ENCODE data around the gene ARMC9.

Gene ARMC9

DNA sequence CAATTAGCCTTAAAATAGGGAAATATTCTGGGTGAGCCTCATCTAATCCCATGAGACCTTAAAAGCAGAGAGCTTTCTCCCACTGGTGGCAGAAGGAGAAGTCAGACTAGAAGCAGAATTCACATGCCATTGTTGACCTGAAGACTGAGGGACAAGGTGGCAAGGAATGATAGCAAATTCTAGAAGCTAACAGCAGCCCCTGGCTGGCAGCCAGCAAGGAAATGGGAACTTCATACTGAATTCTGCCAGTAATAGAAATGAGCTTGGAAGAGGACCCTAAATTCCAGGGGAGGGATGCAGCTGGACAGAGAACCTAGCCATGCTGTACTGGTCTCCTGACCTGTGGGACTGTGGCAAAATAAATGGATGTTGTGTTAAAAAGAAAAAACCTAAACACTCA lies 216.6 kb downstream of the ARMC9 start:
- no peak overlapping the region for H3K4me3 ChIP-seq (replicated peaks; ENCODE audit: low read depth, low read length)
- DNase-seq (ENCODE audit: low read depth): no peak
- TF ChIP-seq, protein P1, sequence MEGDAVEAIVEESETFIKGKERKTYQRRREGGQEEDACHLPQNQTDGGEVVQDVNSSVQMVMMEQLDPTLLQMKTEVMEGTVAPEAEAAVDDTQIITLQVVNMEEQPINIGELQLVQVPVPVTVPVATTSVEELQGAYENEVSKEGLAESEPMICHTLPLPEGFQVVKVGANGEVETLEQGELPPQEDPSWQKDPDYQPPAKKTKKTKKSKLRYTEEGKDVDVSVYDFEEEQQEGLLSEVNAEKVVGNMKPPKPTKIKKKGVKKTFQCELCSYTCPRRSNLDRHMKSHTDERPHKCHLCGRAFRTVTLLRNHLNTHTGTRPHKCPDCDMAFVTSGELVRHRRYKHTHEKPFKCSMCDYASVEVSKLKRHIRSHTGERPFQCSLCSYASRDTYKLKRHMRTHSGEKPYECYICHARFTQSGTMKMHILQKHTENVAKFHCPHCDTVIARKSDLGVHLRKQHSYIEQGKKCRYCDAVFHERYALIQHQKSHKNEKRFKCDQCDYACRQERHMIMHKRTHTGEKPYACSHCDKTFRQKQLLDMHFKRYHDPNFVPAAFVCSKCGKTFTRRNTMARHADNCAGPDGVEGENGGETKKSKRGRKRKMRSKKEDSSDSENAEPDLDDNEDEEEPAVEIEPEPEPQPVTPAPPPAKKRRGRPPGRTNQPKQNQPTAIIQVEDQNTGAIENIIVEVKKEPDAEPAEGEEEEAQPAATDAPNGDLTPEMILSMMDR (IDR thresholded peaks at IDR 0.05; ENCODE audit: low read length, missing control alignments): no peak

DNA sequence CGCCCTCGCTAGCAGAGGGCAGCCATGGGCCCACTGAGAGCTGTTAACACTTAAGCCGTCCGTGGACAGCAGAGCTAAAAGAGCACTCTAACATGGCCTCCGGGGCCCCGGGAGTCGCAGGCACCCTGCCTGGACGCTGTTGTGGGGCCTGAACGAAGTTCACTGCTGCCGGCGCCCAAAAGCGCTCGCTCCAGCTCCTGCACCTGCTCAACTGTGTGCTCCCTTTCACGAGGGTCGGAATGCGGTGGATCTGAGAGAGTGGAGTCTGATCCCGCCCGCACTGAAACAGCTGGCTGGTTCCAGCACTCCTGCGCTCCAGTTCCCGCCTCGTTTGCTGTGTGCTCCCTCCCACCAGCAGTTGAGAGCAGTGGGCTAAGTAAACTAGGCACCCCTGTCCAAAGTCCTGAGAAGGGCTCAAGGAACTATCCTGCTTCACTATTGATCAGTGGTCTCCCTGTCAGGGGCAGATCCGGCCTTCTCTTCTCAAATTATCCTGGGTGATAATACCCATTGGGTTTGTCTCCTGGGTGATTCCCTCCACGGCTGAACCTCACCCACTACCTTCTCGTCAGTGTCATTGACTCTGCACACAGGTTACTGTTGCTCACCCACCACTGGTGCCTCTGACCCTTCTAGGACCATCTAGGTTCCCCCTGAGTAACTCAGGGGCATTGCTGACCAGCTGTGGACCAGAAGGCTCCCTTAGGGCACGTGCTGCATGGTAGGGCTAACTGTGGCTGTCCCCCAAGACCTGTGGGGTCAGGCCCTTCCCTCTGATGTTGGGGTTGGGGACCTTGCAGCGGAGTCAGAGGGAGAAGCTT lies 220.6 kb downstream of the ARMC9 start:
- TF ChIP-seq, protein P1 (IDR thresholded peaks at IDR 0.05; ENCODE audit: low read length, missing control alignments): no peak
- H3K4me3 ChIP-seq (replicated peaks; ENCODE audit: low read depth, low read length): no peak overlapping the region
- DNase-seq (ENCODE audit: low read depth): no peak

DNA sequence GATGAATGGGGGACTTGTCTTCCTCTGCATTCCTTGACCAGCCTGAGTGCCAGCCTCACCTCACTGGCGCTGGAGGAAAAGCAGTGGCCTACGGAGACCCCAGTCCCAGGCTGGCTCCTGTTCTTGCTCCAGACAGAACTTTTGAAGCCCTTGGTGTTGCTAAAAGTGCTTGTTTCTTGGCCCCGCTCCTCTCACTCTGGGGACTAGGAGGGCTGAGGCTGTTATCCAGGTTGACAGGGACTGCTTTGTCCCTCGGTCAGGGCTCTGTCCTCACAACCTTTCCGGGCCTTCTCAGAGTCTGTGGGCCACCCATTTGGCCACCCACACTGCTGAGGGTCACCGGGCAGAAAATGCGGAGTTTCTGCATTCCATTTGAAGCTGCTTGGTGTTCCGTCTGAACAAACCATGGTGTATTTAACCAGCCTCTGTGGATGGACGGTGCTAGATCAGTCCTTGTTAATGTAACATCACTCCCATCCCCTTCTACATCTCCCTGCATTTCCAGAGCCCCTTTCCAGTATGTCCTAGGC lies 222.7 kb downstream of the ARMC9 start:
- H3K4me3 ChIP-seq (replicated peaks; ENCODE audit: low read depth, low read length): no peak overlapping the region
- no peak for DNase-seq (ENCODE audit: low read depth)
- TF ChIP-seq, protein P1 (IDR thresholded peaks at IDR 0.05; ENCODE audit: low read length, missing control alignments): no peak

DNA sequence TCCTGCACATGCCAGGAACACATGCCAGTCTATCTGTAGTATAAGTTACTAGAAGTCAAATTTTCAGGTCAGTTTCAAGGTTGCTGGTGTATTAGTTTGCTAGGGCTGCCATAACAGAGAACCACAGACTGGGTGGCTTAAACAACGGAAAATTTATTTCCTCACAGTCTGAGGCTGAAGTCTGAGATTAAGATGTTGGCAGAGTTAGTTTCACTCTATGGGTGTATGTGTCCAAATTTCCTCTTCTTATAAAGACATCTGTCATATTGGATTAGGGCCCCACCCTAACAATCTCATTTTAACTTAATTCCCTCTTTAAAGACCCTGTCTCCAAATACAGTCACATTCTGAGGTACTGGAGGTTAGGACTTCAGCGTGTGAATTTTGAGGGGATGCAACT lies 223.6 kb downstream of the ARMC9 start:
- no peak for DNase-seq (ENCODE audit: low read depth)

DNA sequence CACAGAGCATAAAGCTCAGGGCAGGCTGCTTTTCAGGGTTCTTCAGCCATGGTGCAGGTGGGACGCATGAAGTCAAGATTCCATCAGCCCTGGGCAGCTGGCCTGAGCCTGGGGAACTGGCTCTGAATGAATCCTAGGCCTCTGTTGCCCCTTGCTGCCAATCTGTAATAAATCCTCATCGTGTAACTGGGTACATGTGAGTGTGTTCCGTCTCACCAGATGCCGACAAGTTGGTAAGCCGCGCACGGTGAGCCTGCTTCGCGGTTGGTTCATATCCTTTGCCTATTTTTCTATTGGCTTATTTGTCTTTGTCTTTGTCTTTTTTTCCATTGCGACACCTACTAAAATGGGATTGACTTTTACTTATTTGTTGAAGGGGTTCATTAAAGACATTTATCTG lies 224.7 kb downstream of the ARMC9 start:
- TF ChIP-seq, protein P1 (IDR thresholded peaks at IDR 0.05; ENCODE audit: low read length, missing control alignments): no peak
- H3K4me3 ChIP-seq (replicated peaks; ENCODE audit: low read depth, low read length): no peak overlapping the region
- DNase-seq (ENCODE audit: low read depth): no peak

More for the DNA sequence above, 223.6 kb downstream of the ARMC9 start:
- TF ChIP-seq, protein P1 (IDR thresholded peaks at IDR 0.05; ENCODE audit: low read length, missing control alignments): no peak
- H3K4me3 ChIP-seq (replicated peaks; ENCODE audit: low read depth, low read length): no peak overlapping the region

All from fibroblast of pulmonary artery (primary cell).